HepG2 (cell line): ENCODE results near the gene POC1A. TPM values are rescaled to one million over a fixed set of nuclear protein-coding genes. Genes with fewer than 3 reads are reported as not detected.

Experiments
- ATF4 ChIP-seq, 2 experiments: fragments of 450-650 bp in 1 of 2; sonication (generic) in 1 of 2; formaldehyde crosslinking; IDR thresholded peaks; 2 replicates each; pipeline versions ENCODE4 v1.5.0 to v1.8.0; 2020 to 2022; ENCODE audit warnings: mild to moderate bottlenecking in 1 of 2, missing genetic modification reagents in 1 of 2
- CREB1 ChIP-seq, 2 experiments: fragments of 450-650 bp in 1 of 2; IDR thresholded peaks; 2 replicates each; pipeline ENCODE4 v1.6.1; 2016 to 2017; ENCODE audit warnings: control low read depth in 1 of 2, mild to moderate bottlenecking in 1 of 2, missing compliant biosample characterization in 1 of 2, missing genetic modification characterization in 1 of 2
- GATAD2A ChIP-seq: IDR thresholded peaks from 2 replicates; pipeline ENCODE4 v1.6.1; 2016
- KIAA2018 ChIP-seq: sonication (generic); formaldehyde crosslinking; IDR thresholded peaks from 2 replicates; pipeline ENCODE4 v1.5.0; 2020; ENCODE audit warnings: mild to moderate bottlenecking, missing genetic modification reagents, borderline replicate concordance
- MAFF ChIP-seq: IDR thresholded peaks from 2 replicates; pipeline ENCODE4 v1.6.1; 2011; ENCODE audit warnings: low read depth, low read length, improper control_type of control experiment
- SAP130 ChIP-seq: IDR thresholded peaks from 2 replicates; pipeline ENCODE4 v1.6.1; 2016; ENCODE audit warnings: low read depth
- WIZ ChIP-seq: sonication (generic); formaldehyde crosslinking; IDR thresholded peaks from 2 replicates; pipeline ENCODE4 v1.5.1; 2020; ENCODE audit warnings: mild to moderate bottlenecking, missing genetic modification reagents
- ZFAT ChIP-seq: sonication (generic); formaldehyde crosslinking; conservative IDR thresholded peaks from 2 replicates; pipeline ENCODE4 v1.8.1; 2023; ENCODE audit warnings: missing genetic modification reagents, inconsistent platforms
- ZFX ChIP-seq: sonication (generic); formaldehyde crosslinking; IDR thresholded peaks from 2 replicates; pipeline ENCODE4 v1.4.0; 2020; ENCODE audit warnings: mild to moderate bottlenecking, low read depth, missing genetic modification reagents, moderate library complexity
- ZFYVE20 ChIP-seq: sonication (generic); formaldehyde crosslinking; IDR thresholded peaks from 2 replicates; pipeline ENCODE4 v1.8.0; 2023; ENCODE audit warnings: low read depth, mild to moderate bottlenecking, moderate library complexity, missing genetic modification reagents, borderline replicate concordance
- ZNF549 ChIP-seq: sonication (generic); formaldehyde crosslinking; IDR thresholded peaks from 2 replicates; pipeline ENCODE4 v1.5.0; 2020; ENCODE audit warnings: missing genetic modification reagents
- ZNF616 ChIP-seq: sonication (generic); formaldehyde crosslinking; IDR thresholded peaks from 2 replicates; pipeline ENCODE4 v1.5.0; 2020; ENCODE audit warnings: low read depth, mild to moderate bottlenecking, missing genetic modification reagents
- polyA plus RNA-seq, 8 experiments: library from polyadenylated mRNA; depleted of rRNA in 3 of 8; stranded (reverse) in 7 of 8; unstranded in 1 of 8; fragments of >200 nt; fragmentation: Illumina TruSeq in 4 of 8; extraction: Trizol in 4 of 8; gene quantifications; 2 replicates each; pipeline versions ENCODE4 v1.2.1 to v1.2.3, GENCODE V29; 2011 to 2016; ENCODE audit warnings: low read depth in 4 of 8, missing spikeins in 1 of 8, mixed read lengths in 1 of 8; ENCODE audit not compliant: insufficient read depth in 1 of 8
- total RNA-seq, 5 experiments: library from RNA; depleted of rRNA; stranded (reverse); fragments of >200 nt; fragmentation: Illumina TruSeq; extraction: Trizol; gene quantifications; 2 replicates each; pipeline ENCODE4 v1.2.3, GENCODE V29; 2016; ENCODE audit warnings: low read depth in 1 of 5
- TF ChIP-seq, protein P1 (sequence below): sonication (generic); formaldehyde crosslinking; IDR thresholded peaks from 2 replicates; pipeline ENCODE4 v1.8.0; 2022; ENCODE audit warnings: missing genetic modification reagents, mild to moderate bottlenecking, moderate library complexity, borderline replicate concordance
- TF ChIP-seq, protein P2 (sequence below): IDR thresholded peaks from 2 replicates; pipeline ENCODE4 v1.4.0; 2020; ENCODE audit warnings: mild to moderate bottlenecking, missing genetic modification reagents

The POC1A gene
- total and polyA plus RNA-seq, 2 of the 13 experiments (the other 11 are each of a cell fraction or from before 2014, with no cell fraction given): 14.6 to 20.0 TPM

GRCh38 chr3:52188556-52188955 is 34.3 kb upstream of the POC1A start (continued):
- TF ChIP-seq, protein P1, sequence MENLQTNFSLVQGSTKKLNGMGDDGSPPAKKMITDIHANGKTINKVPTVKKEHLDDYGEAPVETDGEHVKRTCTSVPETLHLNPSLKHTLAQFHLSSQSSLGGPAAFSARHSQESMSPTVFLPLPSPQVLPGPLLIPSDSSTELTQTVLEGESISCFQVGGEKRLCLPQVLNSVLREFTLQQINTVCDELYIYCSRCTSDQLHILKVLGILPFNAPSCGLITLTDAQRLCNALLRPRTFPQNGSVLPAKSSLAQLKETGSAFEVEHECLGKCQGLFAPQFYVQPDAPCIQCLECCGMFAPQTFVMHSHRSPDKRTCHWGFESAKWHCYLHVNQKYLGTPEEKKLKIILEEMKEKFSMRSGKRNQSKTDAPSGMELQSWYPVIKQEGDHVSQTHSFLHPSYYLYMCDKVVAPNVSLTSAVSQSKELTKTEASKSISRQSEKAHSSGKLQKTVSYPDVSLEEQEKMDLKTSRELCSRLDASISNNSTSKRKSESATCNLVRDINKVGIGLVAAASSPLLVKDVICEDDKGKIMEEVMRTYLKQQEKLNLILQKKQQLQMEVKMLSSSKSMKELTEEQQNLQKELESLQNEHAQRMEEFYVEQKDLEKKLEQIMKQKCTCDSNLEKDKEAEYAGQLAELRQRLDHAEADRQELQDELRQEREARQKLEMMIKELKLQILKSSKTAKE (CRISPR knock-in tag): no peak
- no peak for TF ChIP-seq ZNF549 (CRISPR knock-in tag)
- TF ChIP-seq KIAA2018 (CRISPR knock-in tag): no peak
- TF ChIP-seq SAP130 (CRISPR knock-in tag): 0 out of 2 replicates have a peak, but pooled peaks have one; percentile 8
- TF ChIP-seq WIZ (CRISPR knock-in tag): no peak
- TF ChIP-seq ZFAT: no peak
- peak; percentile 21; the same call in 1 of the 2 replicates for TF ChIP-seq GATAD2A (CRISPR knock-in tag)
- TF ChIP-seq, protein P2, sequence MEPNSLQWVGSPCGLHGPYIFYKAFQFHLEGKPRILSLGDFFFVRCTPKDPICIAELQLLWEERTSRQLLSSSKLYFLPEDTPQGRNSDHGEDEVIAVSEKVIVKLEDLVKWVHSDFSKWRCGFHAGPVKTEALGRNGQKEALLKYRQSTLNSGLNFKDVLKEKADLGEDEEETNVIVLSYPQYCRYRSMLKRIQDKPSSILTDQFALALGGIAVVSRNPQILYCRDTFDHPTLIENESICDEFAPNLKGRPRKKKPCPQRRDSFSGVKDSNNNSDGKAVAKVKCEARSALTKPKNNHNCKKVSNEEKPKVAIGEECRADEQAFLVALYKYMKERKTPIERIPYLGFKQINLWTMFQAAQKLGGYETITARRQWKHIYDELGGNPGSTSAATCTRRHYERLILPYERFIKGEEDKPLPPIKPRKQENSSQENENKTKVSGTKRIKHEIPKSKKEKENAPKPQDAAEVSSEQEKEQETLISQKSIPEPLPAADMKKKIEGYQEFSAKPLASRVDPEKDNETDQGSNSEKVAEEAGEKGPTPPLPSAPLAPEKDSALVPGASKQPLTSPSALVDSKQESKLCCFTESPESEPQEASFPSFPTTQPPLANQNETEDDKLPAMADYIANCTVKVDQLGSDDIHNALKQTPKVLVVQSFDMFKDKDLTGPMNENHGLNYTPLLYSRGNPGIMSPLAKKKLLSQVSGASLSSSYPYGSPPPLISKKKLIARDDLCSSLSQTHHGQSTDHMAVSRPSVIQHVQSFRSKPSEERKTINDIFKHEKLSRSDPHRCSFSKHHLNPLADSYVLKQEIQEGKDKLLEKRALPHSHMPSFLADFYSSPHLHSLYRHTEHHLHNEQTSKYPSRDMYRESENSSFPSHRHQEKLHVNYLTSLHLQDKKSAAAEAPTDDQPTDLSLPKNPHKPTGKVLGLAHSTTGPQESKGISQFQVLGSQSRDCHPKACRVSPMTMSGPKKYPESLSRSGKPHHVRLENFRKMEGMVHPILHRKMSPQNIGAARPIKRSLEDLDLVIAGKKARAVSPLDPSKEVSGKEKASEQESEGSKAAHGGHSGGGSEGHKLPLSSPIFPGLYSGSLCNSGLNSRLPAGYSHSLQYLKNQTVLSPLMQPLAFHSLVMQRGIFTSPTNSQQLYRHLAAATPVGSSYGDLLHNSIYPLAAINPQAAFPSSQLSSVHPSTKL (CRISPR knock-in tag): peak; percentile 34; the same call in 1 of the 2 replicates
- TF ChIP-seq MAFF: no peak
- no peak for TF ChIP-seq CREB1 (IDR thresholded peaks at IDR 0.05)
- 0 out of 2 replicates have a peak, but pooled peaks have one; percentile 11 for TF ChIP-seq CREB1 (CRISPR knock-in tag; IDR thresholded peaks at IDR 0.05)
- TF ChIP-seq ZNF616 (CRISPR knock-in tag): no peak
- TF ChIP-seq ATF4 (CRISPR knock-in tag; IDR thresholded peaks at IDR 0.05): no peak
- TF ChIP-seq ZFYVE20 (CRISPR knock-in tag): no peak
- peak; percentile 17; the same call in 1 of the 2 replicates for TF ChIP-seq ZFX (CRISPR knock-in tag)
